IPS DF 6.9 (cell line): ENCODE results near the gene KLF16.

ENCODE experiments used
- DNase-seq: peaks from one replicate; pipeline ENCODE4 v3.0.0-alpha.2; 2013; ENCODE audit warnings: low read depth, low spot score
- H3K27ac ChIP-seq: one replicate; pipeline ENCODE4 v1.5.1; 2013; ENCODE audit warnings: low read length, control low read depth
- H3K27me3 ChIP-seq: 2 replicates; pipeline ENCODE4 v1.6.1; 2013; ENCODE audit warnings: mild to moderate bottlenecking, low read length; ENCODE audit not compliant: control insufficient read depth, insufficient read depth
- H3K36me3 ChIP-seq: 2 replicates; pipeline ENCODE4 v1.6.1; 2013; ENCODE audit warnings: low read length; ENCODE audit not compliant: control insufficient read depth, insufficient read depth
- H3K4me1 ChIP-seq: 2 replicates; pipeline ENCODE4 v1.6.1; 2013; ENCODE audit warnings: low read length; ENCODE audit not compliant: control insufficient read depth, insufficient read depth
- H3K4me3 ChIP-seq: 2 replicates; pipeline ENCODE4 v1.5.1; 2013; ENCODE audit warnings: mild to moderate bottlenecking, low read length
- H3K9me3 ChIP-seq: 2 replicates; pipeline ENCODE4 v1.6.1; 2013; ENCODE audit warnings: low read length, inconsistent platforms; ENCODE audit not compliant: control insufficient read depth, insufficient read depth
- WGBS: extraction: QIAGEN DNeasy Blood & Tissue Kit; methylation state at CpG from one replicate; pipeline ENCODE4 v1.1.7; 2013; ENCODE audit warnings: mixed read lengths, missing lambda C conversion rate; ENCODE audit not compliant: insufficient read length, insufficient coverage; 5-methylcytosine and 5-hydroxymethylcytosine counted together

The KLF16 gene

GRCh38 chr19:1805401-1806183, 57.8 kb downstream of the KLF16 start:
- Histone ChIP-seq H3K27ac (no peak overlapping the region), H3K36me3 (no peaks in the 10 kb centered on the region), H3K9me3 (no peaks in the 10 kb centered on the region), H3K27me3 (no peaks in the 10 kb centered on the region), H3K4me1 (no peaks in the 10 kb centered on the region), H3K4me3 (no peak overlapping the region)
- DNase-seq = no peak
- WGBS = no CpG with 5 or more reads among the region's 24 CpGs

DNA sequence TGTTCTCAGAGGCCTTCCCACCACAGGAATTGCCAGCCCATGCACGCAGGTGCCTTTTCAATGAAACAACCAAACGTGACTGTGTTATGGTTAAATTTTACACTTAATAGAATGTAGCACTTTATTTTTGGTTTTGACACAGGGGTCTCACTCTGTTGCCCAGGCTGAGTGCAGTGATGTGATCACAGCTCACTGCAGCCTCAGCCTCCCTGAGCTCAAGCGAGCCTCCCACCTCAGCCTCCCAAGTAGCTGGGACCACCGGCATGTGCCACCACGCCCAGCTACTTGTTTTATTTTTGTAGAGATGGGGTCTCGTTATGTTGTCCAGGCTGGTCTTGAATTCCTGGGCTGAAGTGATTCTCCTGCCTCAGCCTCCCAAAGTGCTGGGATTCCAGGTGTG, 58.5 kb downstream of the KLF16 start:
- Histone ChIP-seq H3K27me3 (no peaks in the 10 kb centered on the region), H3K27ac (no peak overlapping the region), H3K9me3 (no peaks in the 10 kb centered on the region), H3K4me3 (no peak overlapping the region), H3K36me3 (no peaks in the 10 kb centered on the region), H3K4me1 (no peaks in the 10 kb centered on the region)
- no peak for DNase-seq
- no CpG with 5 or more reads among the region's 6 CpGs for WGBS
